GM18508 (cell line): ENCODE data around the gene CTNNA2.

Source experiments
- ATAC-seq: cut with Tn5 transposase; IDR thresholded peaks from one replicate; pipeline ENCODE4 v1.9.1; 2021; ENCODE audit warnings: moderate number of reproducible peaks; ENCODE audit not compliant: insufficient read depth, unreplicated experiment

CTNNA2 gene

DNA sequence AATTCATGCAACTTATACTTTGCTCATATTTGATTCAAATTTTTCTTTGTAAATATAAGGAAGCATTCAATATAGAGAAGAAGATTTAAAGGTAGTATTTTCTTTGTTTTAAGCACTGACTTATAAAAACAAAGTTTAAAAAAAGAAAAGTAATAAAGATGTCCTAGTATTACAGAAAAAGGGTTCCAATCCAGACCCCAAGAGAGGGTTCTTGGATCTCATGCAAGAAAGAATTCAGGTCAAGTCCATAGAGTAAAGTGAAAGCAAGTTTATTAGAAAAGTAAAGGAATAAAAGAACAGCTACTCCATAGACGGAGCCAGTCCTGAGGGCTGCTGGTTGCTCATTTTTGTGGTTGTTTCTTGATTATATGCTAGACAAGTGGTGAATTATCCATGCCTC lies 267.9 kb downstream of the CTNNA2 start:
- no peak for ATAC-seq

DNA sequence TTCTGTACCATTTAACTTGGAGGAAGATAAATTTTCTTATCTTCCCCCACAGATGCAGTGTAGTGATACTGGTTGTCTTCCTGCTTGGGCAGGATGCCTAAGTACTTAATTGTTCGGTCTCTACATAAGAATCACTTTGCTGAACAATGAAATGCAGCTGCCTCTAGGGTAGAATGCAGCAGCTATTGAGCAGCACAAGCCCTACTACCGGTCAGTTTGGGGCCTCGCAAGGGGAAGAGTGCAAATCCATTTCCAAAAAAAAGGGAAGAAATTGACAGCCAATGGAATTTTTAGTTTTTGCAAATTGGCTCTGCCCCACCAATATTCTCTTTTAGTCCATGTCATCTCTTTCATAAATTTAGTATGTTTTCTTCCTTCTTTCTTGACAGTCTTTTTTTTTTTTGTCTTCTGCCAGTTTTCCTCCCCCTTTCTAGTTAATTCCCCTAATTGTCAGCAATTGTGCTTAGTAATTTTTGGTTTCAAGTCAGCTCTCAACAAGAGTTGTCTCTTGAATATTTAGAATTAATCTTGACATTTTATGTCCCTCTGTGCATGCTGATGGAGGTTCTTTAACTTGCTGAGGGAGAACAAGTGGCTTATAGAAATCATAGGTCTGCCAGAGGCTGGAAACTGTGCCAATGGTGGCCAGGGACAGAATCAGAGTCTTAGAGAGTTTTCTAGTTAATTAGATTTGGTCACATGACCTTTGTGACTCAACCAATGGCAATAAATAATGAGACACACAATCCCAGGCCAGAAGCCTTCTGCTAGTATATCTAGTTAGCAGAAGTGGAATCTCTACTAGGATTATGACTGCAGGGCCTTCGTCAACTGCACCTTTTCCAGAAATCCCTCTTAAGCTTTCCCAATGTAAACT lies 270.0 kb downstream of the CTNNA2 start:
- ATAC-seq, result no peak

DNA sequence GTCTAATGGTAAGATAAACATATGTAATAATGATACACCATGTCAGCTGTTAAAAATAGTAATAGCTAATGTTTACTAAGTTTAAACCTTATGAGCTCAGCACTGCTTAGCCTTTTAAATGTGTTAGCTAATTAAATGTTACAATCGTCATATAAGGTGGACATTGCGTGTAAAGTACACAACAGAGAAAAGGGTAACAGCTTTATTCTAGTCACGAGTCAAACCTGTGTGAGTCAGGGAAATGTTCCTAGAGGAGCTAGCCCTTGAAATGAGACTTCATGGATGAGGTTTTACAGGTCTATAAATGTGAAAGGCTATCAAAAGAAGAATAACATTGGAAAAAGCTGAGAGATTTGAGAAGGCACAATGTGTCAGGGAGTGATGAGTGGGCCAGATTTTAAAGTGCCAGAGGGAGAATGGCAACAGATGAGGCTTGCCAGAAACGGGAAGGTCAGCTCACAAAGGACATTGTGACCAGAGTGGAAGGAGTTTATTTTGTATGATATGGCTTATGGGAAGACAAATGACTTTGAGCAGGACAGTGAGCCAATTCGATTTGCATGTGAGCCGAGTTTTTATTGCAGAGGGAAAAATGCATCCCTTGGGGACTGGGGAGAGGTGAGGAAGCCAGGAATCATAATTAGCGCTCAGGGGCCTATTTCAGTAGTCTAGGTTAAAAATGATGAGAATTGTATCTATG lies 276.3 kb downstream of the CTNNA2 start:
- no peak for ATAC-seq

- ATAC-seq, result no peak
Observed at GRCh38 chr2:79789811-79790210, 277.0 kb downstream of the CTNNA2 start.

- ATAC-seq, result no peak
Observed at GRCh38 chr2:79792090-79792489, 279.2 kb downstream of the CTNNA2 start.

DNA sequence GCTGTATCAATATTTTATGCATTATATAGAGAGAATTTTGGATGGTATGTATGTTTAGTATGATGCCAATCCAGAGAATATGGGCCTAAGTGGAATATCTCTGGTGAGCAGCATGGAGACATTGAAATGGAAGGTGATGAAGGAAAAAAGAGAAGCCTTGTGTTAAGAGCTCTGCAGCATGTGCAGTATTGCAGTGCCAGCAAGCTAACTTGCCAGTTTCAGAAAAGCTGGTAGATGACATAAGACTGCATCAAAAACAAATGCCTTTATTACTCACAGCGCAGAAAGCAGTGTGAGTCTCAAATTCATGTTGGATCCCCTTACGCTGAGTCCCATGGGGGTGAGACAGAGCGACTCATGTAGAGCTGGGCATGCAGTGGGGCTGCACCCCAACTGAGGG lies 280.2 kb downstream of the CTNNA2 start:
- no peak for ATAC-seq

GRCh38 chr2:79796641-79797040 lies 283.8 kb downstream of the CTNNA2 start:
- no peak for ATAC-seq

GRCh38 chr2:79798776-79799175 lies 285.9 kb downstream of the CTNNA2 start:
- no peak for ATAC-seq

- ATAC-seq, result no peak
Observed at GRCh38 chr2:79799729-79800128, 286.9 kb downstream of the CTNNA2 start.

GRCh38 chr2:79801082-79801481 lies 288.2 kb downstream of the CTNNA2 start:
- ATAC-seq, result no peak

- no peak for ATAC-seq
Observed at GRCh38 chr2:79817288-79817687, 304.4 kb downstream of the CTNNA2 start.

- ATAC-seq, result no peak
Observed at GRCh38 chr2:79820281-79820680, 307.4 kb downstream of the CTNNA2 start.

DNA sequence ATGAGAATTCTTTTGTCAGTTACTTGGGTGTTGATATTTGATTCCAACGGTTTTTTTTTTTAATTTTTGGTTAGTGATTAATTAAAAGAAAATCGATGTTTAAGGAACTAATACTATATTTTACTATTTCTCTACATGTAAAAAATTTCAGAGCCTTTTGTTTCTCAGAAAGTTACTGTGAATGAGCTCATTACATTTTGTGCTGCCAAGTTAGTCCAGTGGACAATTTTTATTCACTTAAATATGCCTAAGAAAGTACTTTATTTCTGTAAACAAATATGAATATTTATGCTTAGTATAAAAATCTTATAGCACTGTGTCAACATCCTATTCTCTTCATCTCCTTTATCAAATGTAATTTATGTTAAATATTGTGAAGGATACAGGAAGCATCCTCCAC lies 309.3 kb downstream of the CTNNA2 start:
- ATAC-seq, result no peak

- ATAC-seq, result no peak
Observed at GRCh38 chr2:79824086-79824786, 311.4 kb downstream of the CTNNA2 start.

- no peak for ATAC-seq
Observed at GRCh38 chr2:79827881-79828280, 315.0 kb downstream of the CTNNA2 start.

DNA sequence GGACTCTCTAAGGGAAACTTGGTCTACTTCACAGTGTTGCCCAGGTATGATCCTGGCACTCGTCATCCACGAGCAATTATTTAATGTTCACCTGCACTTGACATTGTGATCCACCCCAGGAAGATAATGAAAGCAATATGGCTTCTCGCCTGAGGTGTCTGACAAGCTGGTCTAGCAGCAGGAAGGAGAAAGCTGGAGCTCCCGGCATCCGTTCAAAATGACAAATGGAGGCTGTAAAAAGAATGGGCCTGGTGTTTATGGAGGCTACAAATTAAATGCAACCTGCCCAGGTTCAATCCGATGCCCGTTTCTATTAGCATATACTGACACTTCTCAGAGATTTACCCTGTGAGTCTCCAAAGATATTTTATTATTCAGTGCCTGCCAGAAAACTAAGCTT lies 317.6 kb downstream of the CTNNA2 start:
- ATAC-seq, result no peak

GRCh38 chr2:79831961-79832360 lies 319.1 kb downstream of the CTNNA2 start:
- ATAC-seq, result no peak

DNA sequence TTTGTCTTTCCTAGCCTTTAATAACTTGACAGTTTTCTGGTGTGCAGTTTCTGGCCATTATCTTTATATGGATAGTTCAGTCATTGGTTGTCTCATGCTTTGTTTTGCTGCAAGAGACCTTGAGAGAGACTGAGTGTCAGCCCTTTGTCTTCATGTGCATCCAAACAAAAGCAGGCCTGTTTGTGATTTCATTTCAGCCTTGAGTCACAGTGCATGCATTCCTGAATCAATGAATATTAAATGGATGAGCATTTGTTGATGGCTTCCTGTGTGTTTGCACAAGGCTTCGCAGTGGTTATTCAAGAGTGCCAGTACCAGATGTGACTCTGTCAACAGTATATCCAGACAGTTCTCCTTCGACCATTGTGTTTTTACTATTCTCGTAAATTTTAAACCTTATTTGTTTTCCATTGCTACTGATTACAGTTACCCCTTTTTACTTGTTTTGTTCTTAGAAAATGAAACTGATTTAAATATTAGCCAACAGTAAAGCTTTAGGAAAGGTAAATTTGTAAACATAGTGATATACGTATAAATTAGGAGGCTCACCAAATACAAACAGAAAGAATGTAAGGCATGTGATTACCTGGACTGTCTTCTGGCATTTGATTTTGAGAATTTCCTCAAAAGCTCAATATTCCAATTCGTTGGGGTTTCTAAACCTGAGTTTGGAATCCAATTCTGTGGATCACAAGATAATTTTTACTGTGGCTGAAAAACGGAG lies 319.8 kb downstream of the CTNNA2 start:
- ATAC-seq, result no peak

GRCh38 chr2:79833235-79833878 lies 320.5 kb downstream of the CTNNA2 start:
- ATAC-seq, result no peak

GRCh38 chr2:79835911-79836310 lies 323.1 kb downstream of the CTNNA2 start:
- ATAC-seq, result no peak
